HG02759 (cell line): ENCODE data around the gene PRR23C.
"Not testable (repeated sequence)": the region's sequence is repeated elsewhere in the genome, so short reads cannot be mapped to it uniquely, and the experiment has no call there.

Experiments
- ATAC-seq: cut with Tn5 transposase; IDR thresholded peaks from one replicate; pipeline ENCODE4 v1.9.1; 2021; ENCODE audit warnings: mild to moderate bottlenecking, moderate library complexity; ENCODE audit not compliant: unreplicated experiment

The PRR23C gene

DNA sequence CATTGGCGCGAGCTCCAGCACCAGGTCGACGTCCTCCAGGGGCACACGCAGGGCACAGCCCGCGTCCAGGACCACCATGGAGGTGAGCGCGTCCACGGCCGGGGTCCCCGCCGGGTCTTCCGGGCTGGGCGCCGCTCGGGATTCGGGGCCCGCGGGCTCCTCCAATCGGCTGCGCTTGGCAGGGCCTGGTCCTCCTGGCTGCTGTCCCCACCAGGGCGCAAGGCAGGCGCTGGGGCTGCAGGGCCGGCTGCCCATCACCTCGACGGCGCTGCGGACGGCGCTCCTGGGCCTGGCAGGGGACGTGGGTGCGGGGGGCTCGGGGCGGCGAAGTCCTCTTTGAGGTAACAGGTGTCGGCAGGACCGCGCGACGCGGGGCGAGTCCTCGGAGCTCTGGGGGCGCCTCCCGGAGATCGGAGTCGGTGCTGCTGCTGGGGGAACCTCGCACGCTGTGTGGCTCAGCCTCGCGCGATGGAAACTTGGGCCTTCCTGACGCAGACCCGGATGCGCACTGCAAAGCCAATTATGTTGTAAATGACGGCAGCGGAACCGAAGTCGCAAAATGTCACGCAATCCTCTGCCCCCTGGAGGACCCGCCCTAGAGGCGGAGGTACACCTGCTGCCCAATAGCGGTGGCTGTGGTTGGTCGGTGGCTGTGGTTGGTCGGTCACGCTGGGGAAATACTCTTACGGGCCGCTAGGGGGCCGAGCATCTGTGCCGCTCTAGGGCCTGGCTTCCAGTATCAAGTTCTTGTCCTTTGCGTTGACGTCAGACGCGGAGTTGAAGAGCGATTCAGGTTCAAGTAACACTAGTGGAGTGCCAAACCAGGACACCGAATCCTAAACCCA lies at the start of gene PRR23C:
PRR23C (minus strand) TSS at position 527 of the 845 bp plus-strand sequence; CDS start at position 255, 272 bp downstream.
- ATAC-seq = no peak

DNA sequence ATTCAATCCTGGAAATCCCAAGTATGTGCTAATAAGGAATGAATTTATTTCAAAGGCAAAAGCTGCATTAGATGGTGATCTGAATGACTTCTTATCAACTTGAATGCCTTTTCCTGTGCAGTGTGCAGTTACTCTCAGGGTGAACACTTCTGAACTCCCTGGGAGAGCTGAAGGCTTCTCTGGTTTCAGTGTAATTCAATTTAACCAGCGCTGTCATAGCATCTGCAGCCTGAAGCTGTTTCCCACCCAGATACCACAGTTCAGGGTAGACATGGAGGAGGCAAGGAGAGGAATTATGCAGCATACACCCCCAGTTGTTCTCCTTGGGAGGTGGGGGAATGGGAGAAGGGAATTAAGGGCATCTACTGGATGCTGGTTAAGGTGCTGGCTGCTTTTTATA lies 49.1 kb upstream of the PRR23C start:
- no peak for ATAC-seq

DNA sequence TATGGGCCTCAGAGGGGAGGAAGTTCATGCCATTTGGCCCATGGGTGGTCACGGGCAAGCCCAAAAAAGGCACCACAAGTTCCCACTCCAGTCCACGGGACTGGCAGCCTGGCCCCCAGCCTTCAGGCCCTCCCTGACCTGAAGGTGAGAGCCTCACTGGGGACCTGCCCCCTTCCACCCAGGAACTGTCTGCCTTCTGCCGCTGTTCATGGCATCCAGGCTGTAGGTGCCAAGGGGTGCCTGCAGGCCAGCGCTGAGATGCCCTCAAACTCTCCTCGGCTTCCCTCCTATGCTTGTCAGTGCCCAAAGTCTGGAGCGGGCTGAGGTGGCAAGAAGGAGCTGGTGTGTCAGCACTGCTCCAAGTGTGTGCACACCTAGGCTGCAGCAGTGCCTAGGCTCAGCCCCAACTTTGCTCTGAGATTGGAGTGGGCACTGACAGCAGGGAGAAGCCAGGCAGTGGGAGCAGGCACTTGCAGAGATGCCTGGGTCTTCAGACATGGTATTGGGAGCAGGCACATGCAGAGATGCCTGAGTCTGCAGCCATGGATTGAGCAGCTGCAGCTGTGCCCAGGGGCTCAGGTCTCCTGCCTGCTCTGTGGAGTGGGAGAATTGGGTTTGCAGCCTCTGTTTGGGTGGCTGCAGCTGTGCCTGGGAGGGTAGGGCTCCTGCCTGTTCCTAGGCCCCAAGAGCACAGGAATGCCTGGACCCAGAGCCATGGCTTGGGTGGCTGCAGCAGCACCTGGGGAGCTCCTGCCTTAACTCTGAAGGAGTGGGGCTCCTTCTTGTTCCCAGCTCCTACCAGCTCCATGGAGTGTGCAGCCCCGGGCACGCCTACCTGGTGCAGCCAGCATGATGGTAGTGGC lies 44.0 kb upstream of the PRR23C start:
- no peak for ATAC-seq

- ATAC-seq = no peak
Measured at GRCh38 chr3:139087621-139088020, 42.9 kb upstream of the PRR23C start.

DNA sequence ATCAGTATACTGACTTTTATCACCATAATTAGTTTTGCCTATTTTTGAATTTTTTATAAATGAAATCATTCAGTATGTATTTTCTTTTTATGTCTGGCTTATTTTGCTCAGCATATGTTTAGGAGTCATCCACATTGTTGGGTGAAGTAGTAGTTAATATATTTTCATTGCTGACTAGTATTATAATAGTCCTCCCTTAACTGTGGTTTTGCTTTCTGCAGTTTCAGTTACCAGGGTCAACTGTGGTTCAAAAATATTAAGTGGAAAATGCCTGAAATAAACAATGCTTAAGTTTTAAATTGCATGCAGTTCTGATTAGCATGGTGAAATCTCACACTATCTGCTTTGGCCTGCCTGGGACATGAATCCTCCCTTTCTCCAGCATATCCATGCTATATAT lies 39.5 kb upstream of the PRR23C start:
- ATAC-seq = no peak

DNA sequence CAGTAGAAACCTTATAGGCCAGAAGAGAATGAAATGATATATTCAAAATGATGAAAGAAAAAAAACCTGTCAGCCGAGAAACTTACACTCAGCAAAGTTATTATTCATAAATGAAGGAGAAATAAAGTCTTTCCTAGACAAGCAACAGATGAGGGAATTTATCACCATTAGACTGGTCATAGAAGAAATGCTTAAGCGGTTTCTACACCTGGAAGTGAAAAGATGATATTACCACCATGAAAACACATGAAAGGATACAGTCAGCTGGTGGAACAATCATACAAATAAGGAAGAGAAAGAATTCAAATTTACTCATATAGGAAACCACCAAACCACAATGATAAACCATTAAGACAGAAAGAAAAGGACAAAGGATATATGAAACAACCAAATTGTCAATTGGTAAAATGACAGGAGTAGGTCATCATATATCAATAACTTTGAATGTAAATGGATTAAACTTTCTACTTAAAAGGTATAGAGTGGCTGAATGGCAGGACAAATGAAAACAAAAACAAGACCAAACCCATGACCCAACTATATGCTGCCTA lies 29.9 kb upstream of the PRR23C start:
- no peak for ATAC-seq

DNA sequence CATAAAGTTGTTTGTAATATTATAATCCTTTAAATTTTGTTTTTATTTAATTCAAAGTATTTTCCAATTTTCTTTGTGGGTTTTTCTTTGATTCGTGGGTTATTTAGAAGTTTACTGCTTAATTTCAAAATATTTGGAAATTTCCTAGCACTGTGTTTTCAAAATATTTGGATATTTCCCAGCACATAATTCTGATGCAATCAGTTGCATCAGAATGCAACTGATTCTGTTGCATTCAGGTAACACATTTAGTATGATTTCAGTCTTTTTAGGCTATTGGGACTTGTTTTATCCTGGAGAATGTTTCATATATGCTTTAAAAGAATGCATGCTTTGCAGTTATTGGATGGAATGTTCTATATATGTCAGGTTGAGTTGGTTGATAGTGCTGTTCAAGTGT lies 18.2 kb upstream of the PRR23C start:
- no peak for ATAC-seq

DNA sequence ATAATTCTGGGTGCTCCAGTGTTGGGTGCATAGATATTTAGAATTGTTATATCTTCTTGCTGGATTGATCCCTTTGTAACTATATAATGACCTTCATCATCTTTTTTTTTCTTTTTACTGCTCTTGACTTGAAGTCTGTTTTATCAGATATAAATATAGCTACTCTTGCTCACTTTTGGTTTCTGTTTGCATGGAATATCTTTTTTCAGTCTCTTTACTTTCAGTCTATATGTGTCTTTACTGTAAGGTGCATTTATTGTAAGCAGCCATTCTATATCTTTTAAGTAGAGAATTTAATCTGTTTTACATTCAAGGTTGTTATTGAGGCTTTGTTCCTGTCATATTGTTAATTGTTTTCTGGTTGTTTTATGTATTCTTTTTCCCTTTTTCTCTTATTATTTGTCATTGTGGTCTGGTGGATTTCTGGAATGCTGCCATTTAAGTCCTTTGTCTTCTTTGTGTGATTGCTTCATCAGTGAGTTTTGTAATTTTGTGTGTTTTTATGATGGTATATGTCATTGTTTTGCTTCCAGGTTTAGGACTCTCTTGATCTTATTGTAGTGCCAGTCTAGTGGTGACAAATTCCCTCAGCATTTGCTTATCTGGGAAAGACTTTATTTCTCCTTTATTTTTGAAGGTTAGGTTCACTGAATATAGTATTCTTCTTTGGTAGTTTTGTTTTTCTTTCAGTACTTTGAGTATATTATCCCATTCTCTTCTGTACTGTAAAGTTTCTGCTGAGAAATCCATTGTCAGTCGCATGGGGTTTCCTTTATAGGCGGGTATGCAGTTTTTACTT lies 8.3 kb upstream of the PRR23C start:
- ATAC-seq = no peak

DNA sequence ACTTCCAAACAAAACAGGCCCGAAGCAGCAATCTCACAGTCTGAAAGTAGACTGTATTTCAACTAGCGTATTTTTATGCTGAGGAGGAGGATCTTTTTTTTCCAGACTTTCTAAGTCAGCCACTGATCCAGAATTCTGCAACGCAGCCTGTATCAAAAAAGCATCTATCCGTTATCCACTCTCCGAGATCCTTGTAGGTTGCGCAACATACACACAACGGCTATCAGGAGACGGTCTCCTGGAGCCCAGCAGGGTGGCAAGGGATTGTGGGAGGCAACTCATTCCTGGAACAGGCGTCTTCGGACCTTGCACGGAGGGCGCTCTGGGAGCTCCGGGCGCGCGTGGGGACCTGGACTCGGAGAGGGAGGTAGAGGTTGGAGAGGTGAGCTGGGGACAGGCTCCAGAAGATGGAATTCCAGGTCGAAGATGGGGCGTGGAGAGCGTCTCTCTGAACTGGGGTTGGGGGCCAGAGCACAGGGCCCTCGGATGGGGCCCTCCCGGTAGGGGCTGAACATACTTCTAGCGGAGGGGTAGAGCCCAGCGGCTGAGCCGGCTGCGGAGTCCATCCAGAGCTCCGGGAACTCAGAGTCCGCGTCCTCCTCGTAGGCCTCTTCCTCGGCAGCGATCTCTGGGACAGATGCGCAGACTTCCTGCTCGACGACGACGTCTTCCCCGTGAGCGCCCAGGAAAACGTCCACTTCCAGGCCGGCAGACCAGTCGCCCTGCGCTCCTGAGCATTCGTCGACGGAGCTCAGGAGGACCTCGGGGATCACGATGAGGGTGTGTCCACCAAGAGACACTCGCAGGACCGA lies 932 bp downstream of the PRR23C start:
- ATAC-seq = no peak

- no peak for ATAC-seq
Measured at GRCh38 chr3:139037478-139037877, 7.2 kb downstream of the PRR23C start.

GRCh38 chr3:139032326-139033002 lies 12.2 kb downstream of the PRR23C start:
- ATAC-seq = no peak

- not testable (repeated sequence) for ATAC-seq
Measured at GRCh38 chr3:139030576-139030975, 14.1 kb downstream of the PRR23C start.

DNA sequence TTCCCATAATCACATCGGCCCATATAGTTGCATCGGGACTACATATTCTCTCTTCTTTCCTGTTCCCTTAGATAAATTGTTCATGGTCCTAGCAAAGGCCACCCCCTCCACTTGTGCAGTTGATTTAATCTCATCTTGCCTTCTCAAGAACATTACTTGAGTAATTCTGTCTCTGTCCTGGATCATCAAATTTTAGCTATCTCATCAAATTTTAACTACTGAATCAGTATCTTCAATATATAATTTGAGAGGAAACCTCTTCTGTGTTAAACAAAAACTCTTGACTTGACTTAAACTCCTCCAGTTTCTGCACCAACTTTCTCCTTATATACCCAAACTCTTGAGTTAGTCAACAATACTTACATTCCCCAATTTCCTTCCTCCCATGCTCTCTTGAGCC lies 19.7 kb downstream of the PRR23C start:
- ATAC-seq = no peak

DNA sequence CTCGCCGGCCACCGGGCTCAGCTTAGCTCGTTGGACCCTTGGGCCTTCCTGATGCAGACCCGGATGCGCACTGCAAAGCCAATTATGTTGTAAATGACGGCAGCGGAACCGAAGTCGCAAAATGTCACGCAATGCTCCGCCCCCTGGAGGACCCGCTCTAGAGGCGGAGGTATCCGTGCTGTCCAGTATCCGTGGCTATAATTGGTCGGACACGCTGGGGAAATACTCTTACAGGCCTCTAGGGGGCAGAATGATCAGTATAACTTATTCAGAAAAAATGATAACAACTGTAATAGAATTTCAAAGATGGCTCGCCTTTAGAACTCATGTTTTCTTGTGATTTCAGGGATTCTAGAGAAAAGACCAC lies 23.8 kb downstream of the PRR23C start, which contains the start of gene PRR23B:
PRR23B (minus strand) TSS at position 59 of the 367 bp plus-strand sequence. CDS start 265 bp downstream, outside the sequence.
- ATAC-seq = no peak

GRCh38 chr3:139020036-139020867 lies 24.4 kb downstream of the PRR23C start:
- ATAC-seq = no peak

DNA sequence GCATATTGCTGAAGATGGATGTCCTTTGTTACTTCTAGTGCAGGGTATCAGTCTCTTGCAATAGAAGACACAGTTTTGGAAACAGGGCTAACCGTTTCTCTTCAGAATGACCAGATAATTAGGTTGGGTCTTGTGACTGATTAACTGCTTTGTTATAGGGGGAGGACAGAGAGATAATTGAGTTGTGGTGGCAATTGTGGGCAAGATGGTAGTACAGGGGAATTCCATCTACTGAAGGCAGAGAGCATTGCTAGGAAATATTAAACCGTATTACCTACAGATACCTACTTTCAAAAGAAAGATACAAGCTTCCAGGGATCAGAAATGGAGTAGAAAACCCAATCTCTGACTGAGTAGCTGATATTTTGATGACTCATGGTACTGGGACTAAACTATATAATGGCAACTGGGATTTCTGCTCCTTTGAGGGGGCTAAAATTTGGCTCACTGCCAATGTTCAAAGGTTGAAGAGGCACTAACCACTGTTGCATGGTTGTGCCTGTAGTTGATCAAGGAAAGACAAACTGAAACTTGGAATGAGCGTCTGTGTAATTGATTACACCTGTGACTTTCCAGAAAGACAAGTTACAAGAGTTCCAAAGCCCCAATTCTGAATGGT lies 28.2 kb downstream of the PRR23C start:
- ATAC-seq = peak; percentile 57

DNA sequence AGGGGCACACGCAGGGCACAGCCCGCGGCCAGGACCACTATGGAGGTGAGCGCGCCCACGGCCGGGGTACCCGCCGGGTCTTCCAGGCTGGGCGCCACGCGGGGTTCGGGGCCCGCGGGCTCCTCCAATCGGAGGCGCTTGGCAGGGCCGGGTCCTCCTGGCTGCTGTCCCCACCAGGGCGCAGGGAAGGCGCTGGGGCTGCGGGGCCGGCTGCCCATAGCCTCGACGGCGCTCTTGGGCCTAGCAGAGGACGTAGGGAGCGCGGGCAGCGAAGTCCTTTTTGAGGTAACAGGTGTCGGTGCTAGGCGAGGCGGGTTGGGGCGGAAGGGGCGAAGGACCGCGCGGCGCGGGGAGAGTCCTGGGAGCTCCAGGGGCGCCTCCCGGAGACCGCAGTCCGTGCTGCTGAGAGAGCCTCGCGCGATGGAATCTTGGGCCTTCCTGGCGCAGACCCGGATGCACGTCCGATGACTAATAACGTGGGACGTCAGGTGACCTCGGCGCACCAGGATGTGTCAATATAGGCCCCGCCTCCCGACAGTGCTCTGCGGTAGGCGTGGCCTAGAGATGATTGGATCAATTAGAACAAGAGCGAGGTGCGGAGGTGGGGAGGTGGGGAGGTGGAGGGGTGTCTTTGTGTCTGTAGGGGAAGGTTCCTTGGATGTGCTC lies 38.5 kb downstream of the PRR23C start, which contains the start of gene PRR23A:
PRR23A (minus strand) TSS at position 218 of the 666 bp plus-strand sequence; CDS start at position 218, 0 bp downstream.
- no peak for ATAC-seq
